Renal pelvis (tissue), 12 donors: ENCODE measurements around the gene TUBB2A. TPM values are rescaled to one million over a fixed set of nuclear protein-coding genes. Genes with fewer than 3 reads are reported as not detected.
A peak's percentile ranks its signal among the peaks of the same experiment; 100 is the strongest.
"Not testable (repeated sequence)": the region's sequence is repeated elsewhere in the genome, so short reads cannot be mapped to it uniquely, and the experiment has no call there.

Experiments used
- DNase-seq: peaks from one replicate; pipeline ENCODE4 v3.0.0-alpha.2; 2013
- long read RNA-seq, 16 experiments: transcript quantifications; one replicate each; lab custom pipeline, GENCODE V29; 2026
- polyA plus RNA-seq, 3 donors: library from polyadenylated mRNA; unstranded; fragments of 120-200 nt; gene quantifications; one replicate each; pipeline ENCODE4 v1.2.1, GENCODE V29; 2013; ENCODE audit not compliant: insufficient read length in 3 of 3

Gene TUBB2A
- 10 to 100 TPM; 54.5 to 84.7 (median 55.5) TPM for polyA plus RNA-seq
- long read RNA-seq, donor 1, transcript TUBB2A-201 (4 exons, 1,595 nt) = major isoform, 33 of 45 reads
- long read RNA-seq, donor 1, partial matches to known transcripts = 11 of 45 reads
- long read RNA-seq, donor 1, other reads (novel, unspliced or antisense) = 0 of 45 reads
- long read RNA-seq, donor 2, transcript TUBB2A-201 (4 exons, 1,595 nt) = major isoform, 34 of 43 reads
- long read RNA-seq, donor 2, partial matches to known transcripts = 8 of 43 reads
- long read RNA-seq, donor 2, other reads (novel, unspliced or antisense) = 0 of 43 reads
- long read RNA-seq, donor 3, transcript TUBB2A-201 (4 exons, 1,595 nt) = major isoform, 34 of 34 reads
- long read RNA-seq, donor 3, partial matches to known transcripts = 0 of 34 reads
- long read RNA-seq, donor 3, other reads (novel, unspliced or antisense) = 0 of 34 reads
- long read RNA-seq, donor 4, transcript TUBB2A-201 (4 exons, 1,595 nt) = major isoform, 45 of 45 reads
- long read RNA-seq, donor 4, partial matches to known transcripts = 0 of 45 reads
- long read RNA-seq, donor 4, other reads (novel, unspliced or antisense) = 0 of 45 reads
- long read RNA-seq, donor 5, transcript TUBB2A-201 (4 exons, 1,595 nt) = major isoform, 15 of 15 reads
- long read RNA-seq, donor 5, partial matches to known transcripts = 0 of 15 reads
- long read RNA-seq, donor 5, other reads (novel, unspliced or antisense) = 0 of 15 reads
- long read RNA-seq, donor 6, transcript TUBB2A-201 (4 exons, 1,595 nt) = major isoform, 27 of 27 reads
- long read RNA-seq, donor 6, partial matches to known transcripts = 0 of 27 reads
- long read RNA-seq, donor 6, other reads (novel, unspliced or antisense) = 0 of 27 reads
- long read RNA-seq, donor 7, transcript TUBB2A-201 (4 exons, 1,595 nt) = major isoform, 55 of 59 reads
- long read RNA-seq, donor 7, partial matches to known transcripts = 0 of 59 reads
- long read RNA-seq, donor 7, other reads (novel, unspliced or antisense) = 0 of 59 reads
- long read RNA-seq, donor 8, transcript TUBB2A-201 (4 exons, 1,595 nt) = major isoform, 15 of 24 reads
- long read RNA-seq, donor 8, partial matches to known transcripts = 9 of 24 reads
- long read RNA-seq, donor 8, other reads (novel, unspliced or antisense) = 0 of 24 reads
- long read RNA-seq, donor 9, transcript TUBB2A-201 (4 exons, 1,595 nt) = major isoform, 42 of 42 reads
- long read RNA-seq, donor 9, partial matches to known transcripts = 0 of 42 reads
- long read RNA-seq, donor 9, other reads (novel, unspliced or antisense) = 0 of 42 reads
- long read RNA-seq, donor 10, transcript TUBB2A-201 (4 exons, 1,595 nt) = major isoform, 26 of 26 reads
- long read RNA-seq, donor 10, partial matches to known transcripts = 0 of 26 reads
- long read RNA-seq, donor 10, other reads (novel, unspliced or antisense) = 0 of 26 reads
- long read RNA-seq, donor 11, transcript TUBB2A-201 (4 exons, 1,595 nt) = major isoform, 21 of 21 reads
- long read RNA-seq, donor 11, partial matches to known transcripts = 0 of 21 reads
- long read RNA-seq, donor 11, other reads (novel, unspliced or antisense) = 0 of 21 reads
- long read RNA-seq, donor 12, transcript TUBB2A-201 (4 exons, 1,595 nt) = major isoform, 38 of 40 reads
- long read RNA-seq, donor 12, partial matches to known transcripts = 0 of 40 reads
- long read RNA-seq, donor 12, other reads (novel, unspliced or antisense) = 0 of 40 reads
- long read RNA-seq, donor 13, transcript TUBB2A-201 (4 exons, 1,595 nt) = major isoform, 13 of 13 reads
- long read RNA-seq, donor 13, partial matches to known transcripts = 0 of 13 reads
- long read RNA-seq, donor 13, other reads (novel, unspliced or antisense) = 0 of 13 reads
- long read RNA-seq, donor 14, transcript TUBB2A-201 (4 exons, 1,595 nt) = major isoform, 52 of 53 reads
- long read RNA-seq, donor 14, partial matches to known transcripts = 0 of 53 reads
- long read RNA-seq, donor 14, other reads (novel, unspliced or antisense) = 0 of 53 reads
- long read RNA-seq, donor 15, transcript TUBB2A-201 (4 exons, 1,595 nt) = major isoform, 61 of 69 reads
- long read RNA-seq, donor 15, partial matches to known transcripts = 7 of 69 reads
- long read RNA-seq, donor 15, other reads (novel, unspliced or antisense) = 0 of 69 reads
- long read RNA-seq, donor 16, transcript TUBB2A-201 (4 exons, 1,595 nt) = major isoform, 39 of 39 reads
- long read RNA-seq, donor 16, partial matches to known transcripts = 0 of 39 reads
- long read RNA-seq, donor 16, other reads (novel, unspliced or antisense) = 0 of 39 reads

DNA sequence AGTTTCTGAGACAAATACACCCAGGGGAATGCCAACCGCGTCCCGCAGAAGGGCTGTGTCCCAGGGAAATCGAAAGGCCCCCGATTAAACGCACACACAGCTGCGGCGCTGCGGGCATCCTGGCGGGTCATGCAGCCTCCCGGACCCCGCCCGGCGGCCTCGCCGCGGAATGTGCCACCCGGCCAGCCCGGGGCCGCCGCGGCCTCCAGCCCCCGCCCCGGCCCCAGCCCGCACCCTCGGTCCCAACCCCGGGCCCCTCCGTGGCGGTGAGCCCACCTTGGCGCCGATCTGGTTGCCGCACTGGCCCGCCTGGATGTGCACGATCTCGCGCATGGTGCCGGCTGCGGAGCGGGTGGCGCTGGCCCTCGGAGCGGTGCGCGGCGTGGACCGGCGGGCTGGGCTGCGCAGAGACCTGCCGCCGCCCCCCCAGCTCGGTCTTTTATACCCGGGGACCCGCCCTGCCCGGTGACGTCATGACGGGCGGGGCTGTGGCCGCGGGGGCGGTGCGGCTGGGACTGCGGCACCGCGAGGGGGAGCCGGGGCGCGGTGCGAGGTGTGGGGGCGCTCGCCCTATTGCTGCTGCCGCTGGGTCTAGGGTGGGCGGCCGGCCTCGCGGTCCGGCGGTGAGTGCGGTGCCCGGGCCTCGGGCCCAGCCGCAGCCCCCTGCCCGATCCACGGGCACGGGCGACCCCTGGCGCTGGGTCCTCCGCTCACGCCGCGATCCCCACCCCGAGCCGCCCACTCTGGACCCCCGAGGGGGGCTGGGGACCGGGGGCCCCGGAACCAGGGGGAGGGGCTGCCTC is at the start of gene TUBB2A:
Gene TUBB2A (minus strand): TSS at position 414 of the 803 bp plus-strand sequence. CDS start 81 bp downstream, at position 333.
- peak; percentile 75 for DNase-seq

DNA sequence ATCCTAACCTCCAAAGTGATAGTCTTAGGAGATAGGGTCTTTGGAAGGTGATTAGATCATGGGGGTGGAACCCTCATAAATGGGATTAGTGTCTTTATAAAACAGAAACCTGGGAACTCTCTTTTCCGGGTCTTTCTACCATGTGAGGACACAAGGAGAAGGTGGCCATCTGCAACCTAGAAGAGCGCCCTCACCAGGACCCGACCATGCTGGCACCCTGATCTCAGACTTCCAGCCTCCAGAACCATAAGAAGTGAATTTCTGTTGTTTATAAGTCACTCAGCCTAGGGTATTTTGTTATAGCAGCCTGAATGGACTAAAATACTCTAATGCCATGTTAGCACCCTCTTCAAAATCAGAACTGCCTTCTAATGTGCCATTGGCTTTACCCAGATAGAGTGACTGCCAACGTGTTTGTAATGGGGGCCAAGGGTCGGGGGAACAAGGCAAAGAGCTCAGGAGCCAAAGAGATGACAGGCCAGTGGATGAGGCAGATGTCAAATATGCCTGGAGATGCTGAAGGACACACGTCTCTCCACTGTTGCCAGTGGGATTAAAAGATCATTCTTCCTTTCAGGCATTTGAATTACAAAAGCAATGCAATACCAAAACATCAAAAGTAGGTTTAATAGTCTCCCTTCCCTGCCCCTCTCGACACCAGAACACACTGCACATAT is 49.1 kb upstream of the TUBB2A start:
- DNase-seq = no peak

DNA sequence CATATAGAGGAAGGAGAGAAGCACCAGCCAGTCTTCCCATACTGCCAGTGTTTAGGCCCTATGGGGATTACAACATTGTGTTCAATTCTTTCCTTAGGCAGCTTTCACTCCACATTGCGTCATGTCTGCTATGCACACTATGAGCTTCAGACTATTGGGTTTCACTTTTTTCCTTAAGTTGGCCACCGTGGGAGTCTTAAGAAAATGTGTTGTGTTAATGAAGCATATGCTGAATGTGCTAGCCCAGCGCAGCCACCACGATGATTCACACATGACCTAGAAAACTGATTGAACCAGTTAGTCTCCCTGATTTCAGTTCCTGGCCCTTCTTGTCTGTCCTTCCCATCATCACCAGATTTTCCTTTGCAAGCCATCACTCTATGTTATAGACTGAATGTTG is 48.6 kb upstream of the TUBB2A start:
- DNase-seq = no peak

DNA sequence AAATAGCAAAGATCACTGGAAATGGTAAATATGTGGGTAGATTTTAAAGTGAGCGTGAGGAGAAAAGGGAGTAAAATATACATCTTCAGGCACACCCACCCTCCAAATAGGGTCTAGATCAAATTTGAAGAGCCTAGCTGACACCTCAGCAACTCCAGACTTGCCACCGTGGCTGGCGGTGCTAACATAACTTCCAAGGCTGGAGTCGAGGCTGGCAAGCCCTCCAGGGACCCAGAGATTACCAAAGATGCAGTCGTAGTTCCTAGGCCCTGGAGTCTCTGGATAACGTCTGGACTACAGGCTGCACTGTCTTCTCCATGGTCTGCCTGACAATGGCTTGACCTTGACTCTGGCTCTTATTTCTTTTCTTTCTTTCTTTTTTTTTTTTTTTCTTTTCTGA is 47.6 kb upstream of the TUBB2A start:
- no peak for DNase-seq

DNA sequence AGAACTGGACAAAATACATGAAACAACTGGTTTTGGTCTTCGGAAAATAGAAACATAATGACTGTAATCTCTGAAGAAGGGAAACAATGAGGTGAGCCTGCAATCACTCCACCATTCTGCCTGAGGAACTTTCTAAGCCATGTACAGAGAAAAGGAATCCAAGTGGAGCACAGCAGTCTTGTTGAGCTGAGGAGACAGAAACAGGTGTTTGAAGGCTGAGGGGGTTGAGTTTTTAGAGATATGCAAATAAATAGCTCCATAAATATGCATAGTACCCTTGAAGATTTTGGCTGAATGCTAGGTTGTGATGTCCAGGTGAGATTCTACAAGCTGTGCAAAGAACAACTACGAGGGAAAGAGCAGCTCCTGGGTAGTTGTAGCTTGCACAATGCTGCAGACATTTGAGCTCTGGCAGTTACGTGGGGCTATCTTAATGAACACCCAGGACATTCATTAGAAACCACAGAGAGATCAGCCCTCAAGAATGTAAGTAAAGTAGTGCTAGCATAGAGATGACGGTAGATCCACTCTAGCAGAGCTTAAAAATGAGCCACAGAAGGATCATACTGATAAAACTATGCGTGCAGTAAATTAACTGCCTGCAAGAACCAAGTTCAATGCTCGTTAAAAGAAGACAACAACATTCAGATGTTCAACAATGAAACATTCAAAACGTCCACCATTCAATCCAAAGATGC is 45.8 kb upstream of the TUBB2A start:
- DNase-seq = no peak

DNA sequence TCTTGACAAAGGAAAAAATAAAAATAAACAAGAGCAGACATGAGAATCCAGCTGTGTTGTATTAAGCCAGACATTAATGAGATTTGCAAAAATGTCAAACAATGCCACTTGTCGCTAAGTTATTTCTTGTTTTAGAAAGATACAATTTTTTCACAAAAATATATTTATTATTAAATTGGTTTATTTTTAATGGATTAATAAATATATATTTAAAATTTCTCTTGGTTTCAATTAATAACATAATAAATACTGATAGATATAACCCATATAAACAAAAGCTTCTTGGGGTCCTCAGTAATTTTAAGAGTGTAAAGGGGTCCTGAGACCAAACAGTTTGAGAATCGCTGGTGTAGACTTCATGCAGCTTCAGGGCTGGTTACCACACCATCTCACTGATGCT is 44.0 kb upstream of the TUBB2A start:
- DNase-seq = no peak

DNA sequence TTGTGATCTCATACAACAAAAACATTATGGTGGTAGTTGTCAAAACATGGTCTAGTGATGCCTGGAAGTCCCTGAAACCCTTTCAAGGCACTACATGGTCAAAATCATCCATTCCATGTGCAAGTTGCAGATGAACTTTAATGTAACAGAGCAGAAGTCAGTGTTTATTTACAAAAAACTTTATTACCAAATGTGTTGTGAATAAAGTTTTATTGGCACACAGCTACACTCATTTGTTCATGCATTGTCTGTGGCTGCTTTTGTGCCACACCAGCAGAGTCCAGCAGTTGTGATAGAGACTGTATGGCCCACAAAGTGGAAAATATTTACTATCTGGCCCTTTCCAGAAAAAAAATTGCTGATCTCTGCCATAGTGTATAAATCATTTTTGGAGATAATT is 43.3 kb upstream of the TUBB2A start:
- DNase-seq = no peak

DNA sequence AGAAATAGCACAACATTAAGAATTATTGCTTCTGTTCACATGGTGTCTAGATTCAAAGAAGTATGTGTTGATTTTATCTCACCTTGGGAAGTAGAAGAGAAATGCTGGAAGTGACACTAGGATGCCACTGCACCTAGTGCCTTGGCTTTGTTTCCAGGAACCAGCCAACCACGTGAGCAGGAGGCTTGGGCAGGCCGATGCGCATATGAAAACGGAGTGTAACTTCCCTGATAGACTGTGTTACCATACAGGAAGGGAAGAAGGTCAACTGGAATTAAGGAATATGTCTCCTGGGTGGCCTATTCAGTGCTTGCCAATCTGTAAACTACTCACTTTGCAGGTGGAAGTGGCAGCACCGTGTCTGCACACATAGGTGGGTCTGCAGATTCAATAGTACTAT is 42.0 kb upstream of the TUBB2A start:
- no peak for DNase-seq

DNA sequence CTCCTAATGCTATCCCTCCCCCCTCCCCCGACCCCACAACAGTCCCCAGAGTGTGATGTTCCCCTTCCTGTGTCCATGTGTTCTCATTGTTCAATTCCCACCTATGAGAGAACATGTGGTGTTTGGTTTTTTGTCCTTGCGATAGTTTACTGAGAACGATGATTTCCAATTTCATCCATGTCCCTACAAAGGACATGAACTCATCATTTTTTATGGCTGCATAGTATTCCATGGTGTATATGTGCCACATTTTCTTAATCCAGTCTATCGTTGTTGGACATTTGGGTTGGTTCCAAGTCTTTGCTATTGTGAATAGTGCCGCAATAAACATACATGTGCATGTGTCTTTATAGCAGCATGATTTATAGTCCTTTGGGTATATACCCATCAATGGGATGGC is 40.4 kb upstream of the TUBB2A start:
- DNase-seq = not testable (repeated sequence)

DNA sequence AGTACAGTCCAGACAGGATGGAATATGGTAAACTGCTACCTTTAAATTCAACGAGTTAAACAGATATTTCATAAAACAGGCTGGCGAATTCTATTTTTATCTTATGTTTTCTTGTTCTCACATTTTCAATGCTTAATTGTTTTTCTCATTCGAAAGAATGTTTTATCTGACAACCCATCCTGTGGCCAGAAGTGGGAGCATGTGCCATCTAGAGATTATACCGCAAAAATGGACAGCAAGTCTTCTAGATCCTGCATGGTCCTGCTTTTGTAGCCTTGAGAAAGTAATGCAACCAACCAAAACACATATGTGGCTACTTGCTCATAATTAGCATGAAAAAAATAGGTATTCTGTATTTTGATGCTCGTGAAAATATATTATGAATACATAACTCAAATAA is 39.4 kb upstream of the TUBB2A start:
- no peak for DNase-seq

DNA sequence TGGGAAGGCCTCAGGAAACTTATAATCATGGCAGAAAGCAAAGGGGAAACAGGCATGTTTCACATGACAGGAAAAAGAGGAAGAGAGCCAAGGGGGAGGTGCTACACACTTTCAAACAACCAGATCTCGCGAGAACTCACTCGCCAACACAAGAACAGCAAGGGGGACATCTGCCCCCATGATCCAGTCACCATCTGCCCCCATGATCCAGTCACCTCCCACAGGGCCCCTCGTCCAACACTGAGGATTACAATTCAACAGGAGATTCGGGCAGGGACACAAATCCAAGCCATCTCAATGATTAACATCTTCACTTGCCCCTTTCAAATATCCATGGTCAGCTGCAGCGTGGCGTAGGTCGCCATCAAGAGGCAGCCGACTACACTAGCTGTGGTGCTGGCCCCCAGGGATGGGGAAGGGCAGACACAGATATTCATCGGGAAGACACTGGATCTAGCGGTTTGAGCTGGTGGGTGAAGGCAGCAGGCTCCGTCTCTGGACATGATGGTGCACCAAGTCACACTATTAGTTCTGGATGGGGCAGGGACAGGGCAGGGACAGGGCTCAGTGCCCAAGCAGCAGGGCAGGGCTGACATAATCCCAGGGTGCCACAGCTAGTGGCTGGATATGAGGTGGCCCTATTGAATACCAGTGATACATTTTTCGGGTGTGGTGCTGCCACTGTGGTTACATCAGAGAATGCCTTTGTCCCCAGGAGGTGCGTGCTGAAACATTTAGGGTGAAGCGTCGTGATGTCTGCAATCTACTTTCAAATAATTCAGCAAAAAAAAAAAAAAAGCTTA is 38.6 kb upstream of the TUBB2A start:
- no peak for DNase-seq

DNA sequence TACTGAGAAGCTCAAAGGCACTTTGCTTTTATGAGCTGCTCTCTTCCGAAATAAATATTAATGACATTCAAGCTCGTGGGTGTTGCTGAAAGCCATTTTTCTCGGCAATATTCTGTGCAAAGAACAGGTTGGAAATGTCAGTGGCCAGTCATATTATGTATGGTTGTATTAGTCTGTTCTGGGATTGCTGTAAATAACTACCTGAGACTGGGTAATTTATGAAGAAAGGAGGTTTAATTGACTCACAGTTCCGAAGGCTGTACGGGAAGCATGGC is 38.0 kb upstream of the TUBB2A start:
- no peak for DNase-seq

DNA sequence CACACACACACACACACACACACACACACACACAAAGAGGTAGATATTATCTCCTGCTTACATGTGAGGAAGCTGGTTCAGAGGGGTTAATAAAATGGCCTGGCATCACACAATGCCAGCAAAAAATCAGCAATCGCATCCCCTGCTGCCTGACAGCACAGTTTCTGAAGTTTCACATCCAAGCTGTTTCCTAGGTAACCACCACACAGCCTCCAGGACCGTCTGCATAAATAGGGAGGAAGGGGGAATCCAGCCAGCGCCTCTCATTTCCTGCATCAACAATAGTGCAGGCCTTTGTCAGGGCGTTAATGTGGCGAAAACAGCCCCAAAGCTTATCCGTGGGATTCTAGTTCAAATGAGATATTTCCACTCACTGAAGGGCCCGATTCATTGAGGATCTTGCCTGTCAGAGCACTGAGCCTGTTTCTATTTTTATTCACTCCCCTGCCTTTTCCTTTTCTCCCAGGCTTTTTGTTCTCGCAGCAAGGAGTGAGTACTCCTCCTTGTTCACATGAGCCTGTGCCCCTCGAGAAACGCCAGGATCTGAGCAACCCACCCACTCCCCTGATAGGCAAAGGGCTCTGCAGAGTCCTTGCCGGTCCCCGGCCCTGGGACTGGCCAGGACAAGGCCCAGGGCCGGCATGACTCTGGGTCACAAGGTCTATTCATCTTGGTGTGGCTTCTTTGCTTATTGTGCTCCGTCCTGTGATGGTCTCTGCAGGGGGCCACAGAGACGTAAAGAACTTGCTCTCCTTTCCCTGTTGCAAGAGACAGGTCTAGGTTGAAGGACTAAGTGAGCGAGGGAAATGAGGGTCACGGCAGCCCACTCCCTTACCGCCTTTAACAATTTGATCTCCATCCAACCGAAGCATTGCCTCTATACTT is 37.4 kb upstream of the TUBB2A start:
- no peak for DNase-seq

DNA sequence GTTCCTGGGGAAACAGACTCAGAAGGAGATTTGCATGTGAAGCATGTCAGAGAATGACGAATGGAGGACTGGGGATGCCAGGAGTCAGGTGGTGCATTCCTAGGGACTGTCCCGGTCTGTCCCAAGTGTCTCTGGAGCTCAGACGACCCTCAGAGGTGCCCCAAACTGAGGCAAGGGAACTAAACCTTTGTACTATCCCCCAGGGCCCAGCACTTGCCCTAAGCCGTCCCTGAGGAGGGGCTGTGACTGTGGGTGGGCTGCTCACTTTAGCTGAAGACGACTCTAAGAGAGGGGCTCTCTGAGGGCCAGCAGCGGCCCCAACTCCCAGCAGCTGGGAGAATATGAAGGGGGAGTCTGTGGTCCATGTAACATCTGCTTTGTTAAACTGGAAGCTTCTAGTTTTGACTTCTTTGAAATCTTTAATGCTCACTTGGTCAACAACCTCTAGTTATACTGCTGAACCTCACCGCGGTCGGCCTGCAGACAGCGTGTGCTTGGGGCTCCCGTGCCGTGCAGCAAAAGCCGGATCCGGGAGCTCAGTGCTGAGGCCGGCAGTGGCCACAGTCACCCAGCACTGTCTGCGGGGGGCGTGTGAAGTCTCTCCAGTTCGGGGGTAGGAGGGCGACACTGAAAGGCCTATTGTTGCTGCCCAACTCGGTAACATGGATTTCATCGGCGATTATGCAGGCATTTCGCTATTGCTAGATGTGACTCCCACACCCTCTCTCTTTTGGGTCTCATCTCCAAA is 35.9 kb upstream of the TUBB2A start:
- no peak for DNase-seq

DNA sequence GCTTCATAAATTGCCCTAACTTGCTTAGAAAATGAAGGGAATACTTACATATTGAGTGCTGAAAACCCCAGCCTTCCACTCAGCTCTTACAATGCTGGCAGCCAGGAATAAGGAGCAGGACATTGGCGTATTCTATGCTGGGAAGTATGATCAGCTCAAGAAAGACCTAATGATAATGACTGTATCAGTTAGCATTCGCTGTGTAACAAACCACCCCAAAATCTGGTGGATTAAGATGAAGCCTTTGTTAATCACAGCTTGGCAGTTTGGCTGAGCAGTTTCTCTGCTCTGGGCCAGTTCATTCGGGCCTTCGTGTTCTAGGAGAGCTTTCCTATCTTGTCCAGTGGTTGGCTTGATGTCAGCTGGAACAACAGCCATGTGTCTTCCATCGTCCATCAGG is 33.4 kb upstream of the TUBB2A start:
- no peak for DNase-seq
